Measurements from ENCODE around the gene BRI3.
A peak's percentile ranks its signal among the peaks of the same experiment; 100 is the strongest.

The BRI3 gene

DNA sequence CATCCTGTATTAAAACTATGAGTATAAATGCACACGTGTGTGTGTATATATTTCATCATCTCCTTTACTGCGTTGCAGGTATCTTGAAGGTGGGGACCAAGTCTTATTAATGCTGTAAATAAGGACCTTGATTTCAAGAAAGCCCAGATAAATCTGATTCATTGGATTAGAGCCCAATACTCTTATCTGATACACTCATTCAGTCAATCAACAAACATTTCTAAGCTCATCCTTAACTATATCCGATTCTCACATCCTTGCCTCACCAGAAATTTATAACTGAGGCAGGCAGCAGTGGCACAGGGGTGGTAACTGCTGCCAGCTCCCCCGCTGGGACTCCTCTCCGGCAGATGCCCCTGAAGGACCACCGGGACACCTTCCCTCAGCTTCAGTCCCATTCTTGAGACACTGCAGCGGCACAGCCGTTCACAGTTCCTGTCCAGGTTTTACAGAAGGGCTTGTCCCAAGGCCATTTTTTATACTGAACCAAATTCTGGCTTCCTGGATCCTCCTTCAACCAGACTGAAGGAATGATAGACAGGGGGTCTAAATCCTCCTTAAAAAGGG, 54.0 kb downstream of the BRI3 start:
- H3K27ac ChIP-seq (ENCODE audit: low read length, poor library complexity, severe bottlenecking): no peak overlapping the region
- no peak overlapping the region for H4K91ac ChIP-seq (ENCODE audit: low read length)
- H3K27me3 ChIP-seq (ENCODE audit: control insufficient read depth in 1 of 2, insufficient read depth in 1 of 2, low read length in 2 of 2): no peaks in the 10 kb centered on the region
- DNase-seq: no peak
- no peak overlapping the region for H3K4me3 ChIP-seq (ENCODE audit: insufficient read depth in 1 of 2, low read depth in 1 of 2, low read length in 2 of 2)
- no peaks in the 10 kb centered on the region for H3K9me3 ChIP-seq (ENCODE audit: control insufficient read depth, low read length)
- no peak overlapping the region for H2BK120ac ChIP-seq (ENCODE audit: low read depth, low read length)
- no peak overlapping the region for H3K9ac ChIP-seq (ENCODE audit: low read length)
- H2BK15ac ChIP-seq (ENCODE audit: low read depth, poor library complexity, severe bottlenecking): peak overlapping the region; percentile 54
- no peak overlapping the region for H3K4me2 ChIP-seq (ENCODE audit: low read length, poor library complexity, severe bottlenecking)
- H2AK5ac ChIP-seq (ENCODE audit: low read length, severe bottlenecking): no peak overlapping the region
- H3K4ac ChIP-seq (ENCODE audit: low read depth in 1 of 2, low read length in 2 of 2): no peak overlapping the region
- H3K79me1 ChIP-seq (replicated peaks; ENCODE audit: low read length, poor library complexity, severe bottlenecking): peaks cover 20% of the 10 kb centered on the region
- no peak overlapping the region for H3K18ac ChIP-seq (ENCODE audit: low read depth in 1 of 2, low read length in 2 of 2)
- H3K36me3 ChIP-seq (ENCODE audit: control insufficient read depth in 1 of 2, insufficient read depth in 2 of 2, low read depth in 1 of 2, low read length in 2 of 2): peaks cover 0 to 12% of the 10 kb centered on the region in 2 experiments
- 98% methylated on average over 5 of the region's 8 CpGs for WGBS
- H2BK5ac ChIP-seq (ENCODE audit: low read depth, low read length, poor library complexity, severe bottlenecking): no peak overlapping the region
- no peak overlapping the region for H2AFZ ChIP-seq (ENCODE audit: low read depth, low read length)
- no peak overlapping the region for H4K8ac ChIP-seq (ENCODE audit: low read length)
- no peak overlapping the region for H2BK12ac ChIP-seq (ENCODE audit: low read length in 2 of 2)
- peaks cover 4% of the 10 kb centered on the region for H3K4me1 ChIP-seq (ENCODE audit: control insufficient read depth, insufficient read depth, low read depth, low read length)
- H3K14ac ChIP-seq (ENCODE audit: low read length in 2 of 2): no peak overlapping the region
- no peak overlapping the region for H3K23ac ChIP-seq (ENCODE audit: low read length in 2 of 2)

DNA sequence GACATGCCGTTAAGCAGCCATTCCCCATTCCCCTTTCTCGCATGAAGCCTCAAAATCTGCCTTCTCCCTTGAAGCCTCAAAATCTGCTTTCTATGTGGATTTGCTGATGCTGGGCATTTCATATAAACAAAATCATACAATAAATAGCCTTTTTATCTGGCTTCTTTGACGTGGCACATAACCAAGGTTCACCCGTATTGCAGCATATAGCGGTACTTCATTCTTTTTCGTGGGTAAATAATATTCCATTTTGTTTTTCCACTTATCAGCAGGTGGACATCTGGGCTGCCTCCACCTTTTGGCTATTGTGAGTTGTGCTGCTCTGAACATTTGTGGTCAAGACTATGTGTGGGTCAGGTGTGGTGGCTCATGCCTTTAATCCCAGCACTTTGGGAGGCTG, 57.0 kb downstream of the BRI3 start:
- Histone ChIP-seq H3K14ac (ENCODE audit: low read length in 2 of 2) (no peak overlapping the region), H2BK12ac (ENCODE audit: low read length in 2 of 2) (no peak overlapping the region), H3K4me3 (ENCODE audit: insufficient read depth in 1 of 2, low read depth in 1 of 2, low read length in 2 of 2) (no peak overlapping the region), H3K9ac (ENCODE audit: low read length) (no peak overlapping the region), H3K9me3 (ENCODE audit: control insufficient read depth, low read length) (no peaks in the 10 kb centered on the region), H4K8ac (ENCODE audit: low read length) (no peak overlapping the region), H3K18ac (ENCODE audit: low read depth in 1 of 2, low read length in 2 of 2) (no peak overlapping the region), H3K79me1 (replicated peaks; ENCODE audit: low read length, poor library complexity, severe bottlenecking) (peaks cover 19% of the 10 kb centered on the region), H2BK15ac (ENCODE audit: low read depth, poor library complexity, severe bottlenecking) (no peak overlapping the region), H3K4me1 (ENCODE audit: control insufficient read depth, insufficient read depth, low read depth, low read length) (peaks cover 5% of the 10 kb centered on the region), H3K27me3 (ENCODE audit: control insufficient read depth in 1 of 2, insufficient read depth in 1 of 2, low read length in 2 of 2) (no peaks in the 10 kb centered on the region), H2BK120ac (ENCODE audit: low read depth, low read length) (no peak overlapping the region), H3K27ac (ENCODE audit: low read length, poor library complexity, severe bottlenecking) (no peak overlapping the region), H2AK5ac (ENCODE audit: low read length, severe bottlenecking) (no peak overlapping the region), H3K4me2 (ENCODE audit: low read length, poor library complexity, severe bottlenecking) (no peak overlapping the region), H3K23ac (ENCODE audit: low read length in 2 of 2) (no peak overlapping the region), H2AFZ (ENCODE audit: low read depth, low read length) (no peak overlapping the region), H3K36me3 (ENCODE audit: control insufficient read depth in 1 of 2, insufficient read depth in 2 of 2, low read depth in 1 of 2, low read length in 2 of 2) (peaks cover 0 to 10% of the 10 kb centered on the region in 2 experiments), H2BK5ac (ENCODE audit: low read depth, low read length, poor library complexity, severe bottlenecking) (no peak overlapping the region), H3K4ac (ENCODE audit: low read depth in 1 of 2, low read length in 2 of 2) (no peak overlapping the region), H4K91ac (ENCODE audit: low read length) (no peak overlapping the region)
- no peak for DNase-seq
- 96% methylated on average over 6 of the region's 6 CpGs for WGBS

DNA sequence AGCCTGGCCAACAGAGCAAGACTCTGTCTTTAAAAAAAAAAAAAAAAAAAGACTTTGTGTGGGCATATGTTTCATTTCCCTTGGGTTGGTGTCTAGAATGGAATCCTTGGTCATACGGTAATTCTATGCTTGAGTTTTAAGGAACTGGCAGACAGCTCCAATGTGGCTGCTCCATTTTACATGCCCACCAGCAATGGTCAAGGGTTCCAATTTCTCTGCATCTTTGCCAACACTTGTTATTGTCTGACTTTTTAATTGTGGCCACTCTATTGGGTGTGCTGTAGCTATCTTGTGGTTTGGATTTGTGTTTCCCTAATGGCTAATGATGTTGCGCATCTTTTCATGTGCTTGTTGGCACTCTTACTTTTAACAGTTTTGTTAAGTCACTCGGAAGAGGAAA, 57.6 kb downstream of the BRI3 start:
- Histone ChIP-seq H3K14ac (ENCODE audit: low read length in 2 of 2) (no peak overlapping the region), H3K9me3 (ENCODE audit: control insufficient read depth, low read length) (no peaks in the 10 kb centered on the region), H4K91ac (ENCODE audit: low read length) (no peak overlapping the region), H2BK15ac (ENCODE audit: low read depth, poor library complexity, severe bottlenecking) (no peak overlapping the region), H3K4me3 (ENCODE audit: insufficient read depth in 1 of 2, low read depth in 1 of 2, low read length in 2 of 2) (no peak overlapping the region), H2BK120ac (ENCODE audit: low read depth, low read length) (no peak overlapping the region), H3K4me1 (ENCODE audit: control insufficient read depth, insufficient read depth, low read depth, low read length) (peaks cover 4% of the 10 kb centered on the region), H3K27me3 (ENCODE audit: control insufficient read depth in 1 of 2, insufficient read depth in 1 of 2, low read length in 2 of 2) (no peaks in the 10 kb centered on the region), H3K36me3 (ENCODE audit: control insufficient read depth in 1 of 2, insufficient read depth in 2 of 2, low read depth in 1 of 2, low read length in 2 of 2) (peaks cover 0 to 10% of the 10 kb centered on the region in 2 experiments), H2AK5ac (ENCODE audit: low read length, severe bottlenecking) (no peak overlapping the region), H3K27ac (ENCODE audit: low read length, poor library complexity, severe bottlenecking) (no peak overlapping the region), H2BK5ac (ENCODE audit: low read depth, low read length, poor library complexity, severe bottlenecking) (no peak overlapping the region), H3K79me1 (replicated peaks; ENCODE audit: low read length, poor library complexity, severe bottlenecking) (peaks cover 19% of the 10 kb centered on the region), H3K9ac (ENCODE audit: low read length) (no peak overlapping the region), H3K4ac (ENCODE audit: low read depth in 1 of 2, low read length in 2 of 2) (no peak overlapping the region), H4K8ac (ENCODE audit: low read length) (no peak overlapping the region), H3K23ac (ENCODE audit: low read length in 2 of 2) (no peak overlapping the region), H2AFZ (ENCODE audit: low read depth, low read length) (no peak overlapping the region), H3K4me2 (ENCODE audit: low read length, poor library complexity, severe bottlenecking) (no peak overlapping the region), H3K18ac (ENCODE audit: low read depth in 1 of 2, low read length in 2 of 2) (no peak overlapping the region), H2BK12ac (ENCODE audit: low read length in 2 of 2) (no peak overlapping the region)
- 100% methylated on average over 3 of the region's 3 CpGs for WGBS
- DNase-seq: no peak

DNA sequence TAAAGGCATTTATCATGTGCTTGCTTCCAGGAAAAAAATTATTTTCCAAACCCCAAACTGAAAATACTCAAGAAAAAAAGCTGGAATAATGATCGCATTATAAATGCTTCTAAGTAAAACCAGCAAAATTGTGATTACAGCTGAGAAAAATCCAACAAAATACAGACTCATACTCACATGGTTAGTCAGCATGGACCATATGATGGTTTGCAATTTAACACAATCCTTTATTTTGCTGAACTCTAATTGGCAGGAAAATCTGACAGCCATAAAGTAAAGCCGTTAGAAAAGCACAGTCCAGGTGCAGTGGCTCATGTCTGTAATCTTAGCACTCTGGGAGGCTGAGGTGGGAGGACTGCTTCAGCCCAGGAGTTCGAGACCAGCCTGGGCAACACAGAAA, 59.6 kb downstream of the BRI3 start:
- Histone ChIP-seq H3K9ac (ENCODE audit: low read length) (peak overlapping the region; percentile 67), H3K4me2 (ENCODE audit: low read length, poor library complexity, severe bottlenecking) (no peak overlapping the region), H4K91ac (ENCODE audit: low read length) (no peak overlapping the region), H3K4ac (ENCODE audit: low read depth in 1 of 2, low read length in 2 of 2) (no peak overlapping the region), H2AFZ (ENCODE audit: low read depth, low read length) (no peak overlapping the region), H3K4me3 (ENCODE audit: insufficient read depth in 1 of 2, low read depth in 1 of 2, low read length in 2 of 2) (no peak overlapping the region), H4K8ac (ENCODE audit: low read length) (no peak overlapping the region), H3K36me3 (ENCODE audit: control insufficient read depth in 1 of 2, insufficient read depth in 2 of 2, low read depth in 1 of 2, low read length in 2 of 2) (peaks cover 0 to 10% of the 10 kb centered on the region in 2 experiments), H3K14ac (ENCODE audit: low read length in 2 of 2) (no peak overlapping the region), H2AK5ac (ENCODE audit: low read length, severe bottlenecking) (no peak overlapping the region), H3K27ac (ENCODE audit: low read length, poor library complexity, severe bottlenecking) (peak overlapping the region; percentile 50), H3K79me1 (replicated peaks; ENCODE audit: low read length, poor library complexity, severe bottlenecking) (peaks cover 17% of the 10 kb centered on the region), H3K18ac (ENCODE audit: low read depth in 1 of 2, low read length in 2 of 2) (no peak overlapping the region), H2BK12ac (ENCODE audit: low read length in 2 of 2) (no peak overlapping the region), H3K4me1 (ENCODE audit: control insufficient read depth, insufficient read depth, low read depth, low read length) (peaks cover 4% of the 10 kb centered on the region), H2BK5ac (ENCODE audit: low read depth, low read length, poor library complexity, severe bottlenecking) (no peak overlapping the region), H3K9me3 (ENCODE audit: control insufficient read depth, low read length) (no peaks in the 10 kb centered on the region), H2BK15ac (ENCODE audit: low read depth, poor library complexity, severe bottlenecking) (no peak overlapping the region), H3K27me3 (ENCODE audit: control insufficient read depth in 1 of 2, insufficient read depth in 1 of 2, low read length in 2 of 2) (no peaks in the 10 kb centered on the region), H3K23ac (ENCODE audit: low read length in 2 of 2) (no peak overlapping the region), H2BK120ac (ENCODE audit: low read depth, low read length) (no peak overlapping the region)
- 62% methylated on average over 2 of the region's 3 CpGs for WGBS
- DNase-seq: peak; percentile 48
